ENCODE data around the gene PHF5A. TPM values are rescaled to one million over a fixed set of nuclear protein-coding genes. Genes with fewer than 3 reads are reported as not detected.

PHF5A gene
- total and polyA plus RNA-seq, 10 of the 15 experiments (the other 5 are each of a cell fraction or from before 2014, with no cell fraction given), result 40.5 to 115 (median 79.2) TPM

- Histone ChIP-seq H4K20me1 (ENCODE audit: control insufficient read depth, insufficient read depth) (no peaks in the 10 kb centered on the region), H3K4me1 (ENCODE audit: control insufficient read depth, insufficient read depth, low read length) (no peaks in the 10 kb centered on the region), H3K36me3 (ENCODE audit: control insufficient read depth in 2 of 2, insufficient read depth in 2 of 2, low read length in 1 of 2) (peaks cover 24 to 51% of the 10 kb centered on the region in 2 experiments), H3K4me3 (no peak overlapping the region), H3K9ac (ENCODE audit: control insufficient read depth, insufficient read depth, low read length) (no peak overlapping the region), H3K79me2 (ENCODE audit: control insufficient read depth, insufficient read depth, low read length) (no peaks in the 10 kb centered on the region), H2AFZ (ENCODE audit: control insufficient read depth, low read depth, low read length) (no peak overlapping the region), H3K27ac (ENCODE audit: control insufficient read depth, insufficient read depth) (no peak overlapping the region), H3K4me2 (ENCODE audit: control insufficient read depth, insufficient read depth) (no peak overlapping the region), H3K27me3 (replicated peaks in 1 of 2; ENCODE audit: control insufficient read depth in 2 of 2, insufficient read depth in 2 of 2, low read length in 1 of 2) (no peaks in the 10 kb centered on the region), H3K9me3 (replicated peaks; ENCODE audit: control insufficient read depth, insufficient read depth, low read length) (no peaks in the 10 kb centered on the region)
- DNase-seq (ENCODE audit: low read depth, low spot score) (no peak), FAIRE-seq (no peak), ATAC-seq (no peak)
- no TSS peak for BruUV-seq (replicated peaks)
- ChIA-PET SMC1A (ENCODE audit: uncharacterized antibody, unreplicated experiment) (interaction anchor here (0.9 to 4.7 kb wide), 7 partner anchors 12 to 114 kb away, joined by 3 to 57 read pairs (median 4); no protein-coding TSS in a partner anchor), CTCF (interaction anchor here (0.6 to 6.2 kb wide), 26 partner anchors 10 to 595 kb away, joined by 3 to 141 read pairs (median 7); partner anchors contain the start of genes ACO2, PHF5A, PMM1 and POLR3H), RAD21 (ENCODE audit: unreplicated experiment) (interaction anchor here (0.8 to 4.9 kb wide), 9 partner anchors 9 to 115 kb away, joined by 3 to 67 read pairs (median 4); partner anchors contain the start of genes ACO2 and PHF5A), POLR2A (no interaction called here)
- 99% methylated on average over 7 of the region's 7 CpGs for WGBS (ENCODE audit: insufficient coverage, insufficient replicate concordance, low lambda C conversion rate, missing lambda C conversion rate)
- intact Hi-C loops (cut with micrococcal nuclease; ENCODE audit: unreplicated experiment) (no loop called here), in situ Hi-C loops (cut with MboI) (loop anchor here (5.0 kb wide), 1 partner anchor 116 kb away; no protein-coding TSS in a partner anchor)
- TF ChIP-seq CEBPB (IDR thresholded peaks at IDR 0.05; ENCODE audit: borderline replicate concordance in 1 of 2, low read depth in 2 of 2, low read length in 2 of 2) (no peak), PKNOX1 (IDR thresholded peaks at IDR 0.05) (no peak), ZNF687 (IDR thresholded peaks at IDR 0.05) (no peak), EZH2 (IDR thresholded peaks at IDR 0.05; ENCODE audit: borderline replicate concordance, control insufficient read depth, low read depth, low read length) (no peak), MEF2B (IDR thresholded peaks at IDR 0.05; ENCODE audit: partially characterized antibody, poor library complexity, severe bottlenecking) (no peak), NFIC (IDR thresholded peaks at IDR 0.05; ENCODE audit: low read depth, low read length) (no peak), RAD21 (IDR thresholded peaks at IDR 0.05; ENCODE audit: insufficient read depth, low read depth, low read length) (no peak), CHD2 (IDR thresholded peaks at IDR 0.05; ENCODE audit: borderline replicate concordance, low read depth, low read length) (no peak), POU2F2 (IDR thresholded peaks at IDR 0.05; ENCODE audit: borderline replicate concordance, low read depth, low read length) (no peak), BMI1 (IDR thresholded peaks at IDR 0.05; ENCODE audit: borderline replicate concordance) (no peak)
Measured at GRCh38 chr22:41518048-41518347, 49.5 kb upstream of the PHF5A start.
